ENCODE measurements around the gene LGALS1.

GRCh38 chr22:37665487-37665886 is 9.9 kb upstream of the LGALS1 start:
- no peak for TF ChIP-seq POLR2AphosphoS5 (IDR thresholded peaks at IDR 0.05; ENCODE audit: low read depth, low read length)
- no peak for TF ChIP-seq TAF1 (IDR thresholded peaks at IDR 0.05; ENCODE audit: low read depth, low read length)
- TF ChIP-seq POLR2A (IDR thresholded peaks at IDR 0.05; ENCODE audit: low read depth, low read length) = no peak
- no peak for TF ChIP-seq SPI1 (IDR thresholded peaks at IDR 0.05; ENCODE audit: low read depth, low read length)
- no peak for TF ChIP-seq POU2F2 (IDR thresholded peaks at IDR 0.05; ENCODE audit: low read depth, low read length)
